ENCODE data around the gene ACMSD. TPM values are rescaled to one million over a fixed set of nuclear protein-coding genes. Genes with fewer than 3 reads are reported as not detected.

Gene ACMSD
- total RNA-seq, 2 donors from 2014 or later, result not detected

GRCh38 chr2:134875309-134875708 is 36.9 kb downstream of the ACMSD start:
- DNase-seq (ENCODE audit: low spot score), result no peak
- Histone ChIP-seq H3K9me3 (no peaks in the 10 kb centered on the region), H3K27me3 (replicated peaks; ENCODE audit: insufficient read depth) (no peaks in the 10 kb centered on the region), H3K27ac (no peak overlapping the region), H3K4me3 (no peak overlapping the region), H3K4me1 (replicated peaks) (no peaks in the 10 kb centered on the region), H3K36me3 (no peaks in the 10 kb centered on the region)
- intact Hi-C loops (cut with DNase I), result no loop called here
- 49% methylated on average over 1 of the region's 1 CpG for WGBS
- TF ChIP-seq POLR2AphosphoS5 (IDR thresholded peaks at IDR 0.05) (no peak), POLR2A (IDR thresholded peaks at IDR 0.05) (no peak), CTCF (IDR thresholded peaks at IDR 0.05) (no peak)

DNA sequence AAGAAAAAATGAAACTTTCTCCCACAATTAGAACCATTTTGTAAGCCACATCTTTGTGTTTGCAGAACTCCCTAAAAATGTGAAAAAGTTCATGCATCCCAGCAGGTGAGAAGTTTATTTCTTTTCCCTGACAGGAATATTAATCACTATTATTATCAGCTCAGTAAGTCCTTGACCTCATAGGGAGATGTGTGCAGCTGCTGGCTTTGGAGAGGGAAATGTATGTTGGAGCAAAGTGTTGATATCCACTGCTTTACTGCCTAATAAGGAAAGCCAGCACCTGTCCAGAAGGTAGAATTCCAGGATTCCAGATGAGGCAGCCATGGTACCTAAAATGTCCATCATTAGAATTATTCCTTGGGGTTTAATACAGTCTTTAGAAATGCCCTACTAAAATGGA is 44.4 kb downstream of the ACMSD start:
- Histone ChIP-seq H3K4me3 (no peak overlapping the region), H3K27me3 (replicated peaks; ENCODE audit: insufficient read depth) (no peaks in the 10 kb centered on the region), H3K4me1 (replicated peaks) (no peaks in the 10 kb centered on the region), H3K9me3 (no peaks in the 10 kb centered on the region), H3K36me3 (no peaks in the 10 kb centered on the region), H3K27ac (no peak overlapping the region)
- intact Hi-C loops (cut with DNase I), result no loop called here
- TF ChIP-seq CTCF (IDR thresholded peaks at IDR 0.05) (no peak), POLR2AphosphoS5 (IDR thresholded peaks at IDR 0.05) (no peak), POLR2A (IDR thresholded peaks at IDR 0.05) (no peak)
- DNase-seq (ENCODE audit: low spot score), result no peak

GRCh38 chr2:134883552-134884293 is 45.3 kb downstream of the ACMSD start:
- H3K27me3 ChIP-seq (replicated peaks; ENCODE audit: insufficient read depth), result no peaks in the 10 kb centered on the region
- 95% methylated on average over 3 of the region's 3 CpGs for WGBS

GRCh38 chr2:134884435-134884834 is 46.0 kb downstream of the ACMSD start:
- TF ChIP-seq POLR2A (IDR thresholded peaks at IDR 0.05), result no peak
- no peak for TF ChIP-seq POLR2AphosphoS5 (IDR thresholded peaks at IDR 0.05)
- no peak for TF ChIP-seq CTCF (IDR thresholded peaks at IDR 0.05)
- Histone ChIP-seq H3K27ac (no peak overlapping the region), H3K9me3 (no peaks in the 10 kb centered on the region), H3K4me3 (no peak overlapping the region), H3K4me1 (replicated peaks) (no peaks in the 10 kb centered on the region), H3K27me3 (replicated peaks; ENCODE audit: insufficient read depth) (no peaks in the 10 kb centered on the region), H3K36me3 (no peaks in the 10 kb centered on the region)
- intact Hi-C loops (cut with DNase I), result no loop called here
- DNase-seq (ENCODE audit: low spot score), result no peak

More at GRCh38 chr2:134883552-134884293, 45.3 kb downstream of the ACMSD start:
- DNase-seq (ENCODE audit: low spot score), result no peak
- Histone ChIP-seq H3K27ac (no peak overlapping the region), H3K4me1 (replicated peaks) (no peaks in the 10 kb centered on the region), H3K36me3 (no peaks in the 10 kb centered on the region), H3K9me3 (no peaks in the 10 kb centered on the region), H3K4me3 (no peak overlapping the region)
- intact Hi-C loops (cut with DNase I), result no loop called here
- TF ChIP-seq POLR2AphosphoS5 (IDR thresholded peaks at IDR 0.05) (no peak), POLR2A (IDR thresholded peaks at IDR 0.05) (no peak), CTCF (IDR thresholded peaks at IDR 0.05) (no peak)

Data from prostate gland (tissue), 2 donors.